Left renal cortex interstitium (tissue), 4 donors: Measurements from ENCODE around the gene FAM222B. TPM values are rescaled to one million over a fixed set of nuclear protein-coding genes. Genes with fewer than 3 reads are reported as not detected.
A peak's percentile ranks its signal among the peaks of the same experiment; 100 is the strongest.

Experiments used
- DNase-seq, 4 donors: peaks; one replicate each; pipeline ENCODE4 v3.0.0-alpha.2; 2013; ENCODE audit warnings: low read depth in 4 of 4, low spot score in 2 of 4, missing footprints in 1 of 4
- polyA plus RNA-seq, 4 donors: library from polyadenylated mRNA; unstranded; fragments of 120-200 nt; gene quantifications; one replicate each; pipeline ENCODE4 v1.2.1, GENCODE V29; 2013; ENCODE audit not compliant: insufficient read length in 4 of 4

The FAM222B gene
- polyA plus RNA-seq, 4 donors, result 20.1 to 26.2 (median 20.8) TPM

DNA sequence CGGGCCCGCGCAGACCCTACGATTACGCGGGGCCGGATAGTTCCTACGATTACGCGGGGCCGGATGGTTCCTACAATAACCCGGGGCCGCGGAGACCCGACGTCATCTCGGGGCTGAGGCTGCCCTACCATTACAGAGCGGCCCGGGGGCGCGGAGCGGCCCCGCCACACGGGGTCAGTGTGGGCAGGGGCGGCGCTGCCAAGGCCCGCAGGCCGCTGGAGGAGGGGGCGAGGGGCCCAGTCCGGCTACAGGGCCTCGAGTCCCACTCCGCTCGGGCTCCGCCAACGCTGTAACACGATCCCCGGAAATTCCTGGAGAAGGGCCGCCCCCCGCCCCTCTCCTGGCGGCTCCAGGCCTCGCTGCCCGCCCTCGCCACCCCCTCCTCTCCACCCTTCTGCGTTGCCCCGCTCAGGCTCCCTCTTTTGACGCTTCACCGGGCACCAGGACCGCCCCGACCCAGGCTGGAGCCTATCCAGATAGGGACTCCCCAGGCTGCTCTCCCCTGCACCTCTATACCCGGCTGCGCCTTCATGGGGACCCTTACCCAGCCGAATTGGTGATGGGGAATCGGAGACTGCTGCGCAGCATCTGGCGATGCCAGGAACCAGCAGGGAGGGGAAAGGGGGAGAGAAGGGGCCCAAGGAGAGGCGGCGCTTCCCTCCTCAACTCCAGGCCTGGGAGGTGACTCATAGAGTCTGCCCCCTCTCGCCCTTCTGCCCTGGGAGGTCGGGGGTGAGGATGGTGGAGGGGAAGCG, 124.8 kb downstream of the FAM222B start, which contains the start of gene RAB34:
Gene RAB34 (minus strand): TSS at position 291 of the 755 bp plus-strand sequence. CDS start 602 bp downstream, outside the sequence.
- DNase-seq, result peak in 3 of 4 donors; percentile 81 to 87 (median 85)

DNA sequence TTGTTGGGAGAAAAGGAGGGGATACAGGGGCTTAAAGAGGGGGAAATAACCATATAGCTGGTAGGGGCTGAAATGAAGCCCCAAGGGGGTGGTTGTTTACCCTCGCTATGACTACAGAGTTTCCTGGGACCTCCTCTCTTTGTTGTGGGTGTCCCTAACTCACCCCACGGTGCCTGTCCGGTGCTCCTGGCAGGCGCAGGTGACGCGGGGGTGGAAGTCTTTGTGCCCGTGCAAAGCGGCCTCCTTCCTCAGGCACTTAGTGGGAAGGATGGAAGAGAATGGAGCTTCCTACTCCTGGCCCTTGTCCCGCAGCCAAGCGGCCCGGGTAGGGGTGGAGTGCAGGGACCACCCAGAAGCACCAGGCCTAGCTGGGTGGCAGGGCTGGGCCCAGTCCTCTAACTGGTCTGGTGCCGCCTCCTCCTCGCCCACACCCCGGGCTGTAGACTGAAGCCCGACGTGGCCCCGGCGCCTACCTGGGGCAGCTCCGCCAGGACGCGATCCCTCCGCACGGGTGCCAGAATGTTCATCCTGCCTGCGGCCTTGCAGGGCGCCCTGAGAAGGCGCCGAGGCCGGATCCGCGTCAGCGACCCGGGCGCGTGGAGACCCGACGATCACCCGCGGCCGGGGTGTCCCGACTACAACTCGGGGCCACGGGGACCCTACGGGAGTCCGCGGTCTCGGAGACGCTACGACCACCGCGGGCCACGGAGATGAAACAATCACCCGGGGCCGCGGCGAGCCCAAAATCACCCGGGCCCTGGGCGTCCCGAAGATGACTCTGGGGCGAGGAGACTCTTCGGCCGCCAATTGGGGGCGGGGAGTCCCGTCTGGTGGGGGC, 125.6 kb downstream of the FAM222B start:
- no peak for DNase-seq

GRCh38 chr17:28715217-28715616, 127.4 kb downstream of the FAM222B start:
- no peak for DNase-seq

GRCh38 chr17:28714281-28714680, 128.3 kb downstream of the FAM222B start:
- DNase-seq, result no peak

DNA sequence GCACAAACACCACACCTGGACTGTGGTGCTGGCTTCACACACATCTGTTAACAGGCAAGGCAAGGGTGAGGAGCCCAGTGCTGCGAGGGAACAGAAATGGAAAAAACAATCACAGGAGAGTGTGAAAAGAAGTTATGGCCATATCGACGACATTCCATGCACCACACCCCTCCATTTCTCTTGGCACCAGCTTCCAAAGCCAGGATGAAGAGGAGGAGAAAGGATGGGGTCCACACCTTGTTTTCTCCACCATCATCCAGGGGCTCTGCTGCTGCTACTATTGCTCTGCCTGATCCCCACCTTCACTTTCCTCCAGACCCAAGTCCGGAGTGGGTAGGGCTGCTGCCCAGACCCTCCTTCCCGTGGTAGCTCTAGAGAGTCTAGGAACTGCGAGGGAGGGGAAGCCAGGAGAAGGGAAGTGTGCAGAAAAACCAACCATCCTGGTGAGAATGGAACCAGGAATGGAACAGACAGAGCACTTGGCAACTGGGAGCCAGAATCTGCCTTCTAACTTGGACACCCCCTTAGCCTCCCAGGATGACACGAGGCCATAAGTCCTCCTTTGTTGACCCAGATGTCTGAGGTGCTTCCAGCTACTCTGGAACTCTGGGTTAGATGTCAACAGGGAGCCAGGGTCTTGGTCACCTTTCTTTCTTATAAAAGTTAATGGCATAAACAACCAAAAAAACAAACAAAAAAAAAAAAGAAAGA, 129.7 kb downstream of the FAM222B start:
- DNase-seq, result no peak

GRCh38 chr17:28712032-28712704, 130.4 kb downstream of the FAM222B start:
- DNase-seq, result no peak

DNA sequence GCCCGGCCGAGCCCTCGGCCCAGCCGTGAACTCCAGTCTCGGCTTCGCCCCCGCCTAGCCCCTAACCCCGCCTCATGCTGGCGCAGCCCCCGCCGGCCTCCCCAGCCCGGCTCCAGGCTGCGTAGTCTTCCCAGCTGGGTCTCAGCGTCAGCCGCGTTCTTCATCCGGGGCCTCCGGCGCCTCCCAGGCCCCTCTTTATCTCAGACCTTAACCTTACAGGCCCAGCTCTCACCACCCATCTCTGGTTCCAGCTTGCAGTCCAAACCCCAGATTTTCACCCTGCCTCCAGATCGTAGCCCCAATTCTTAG, 130.9 kb downstream of the FAM222B start, which contains the start of gene PROCA1:
Gene PROCA1 (minus strand): TSS at position 166 of the 309 bp plus-strand sequence. CDS start 228 bp downstream, outside the sequence.
- peak in 1 of 4 donors; percentile 48 for DNase-seq

DNA sequence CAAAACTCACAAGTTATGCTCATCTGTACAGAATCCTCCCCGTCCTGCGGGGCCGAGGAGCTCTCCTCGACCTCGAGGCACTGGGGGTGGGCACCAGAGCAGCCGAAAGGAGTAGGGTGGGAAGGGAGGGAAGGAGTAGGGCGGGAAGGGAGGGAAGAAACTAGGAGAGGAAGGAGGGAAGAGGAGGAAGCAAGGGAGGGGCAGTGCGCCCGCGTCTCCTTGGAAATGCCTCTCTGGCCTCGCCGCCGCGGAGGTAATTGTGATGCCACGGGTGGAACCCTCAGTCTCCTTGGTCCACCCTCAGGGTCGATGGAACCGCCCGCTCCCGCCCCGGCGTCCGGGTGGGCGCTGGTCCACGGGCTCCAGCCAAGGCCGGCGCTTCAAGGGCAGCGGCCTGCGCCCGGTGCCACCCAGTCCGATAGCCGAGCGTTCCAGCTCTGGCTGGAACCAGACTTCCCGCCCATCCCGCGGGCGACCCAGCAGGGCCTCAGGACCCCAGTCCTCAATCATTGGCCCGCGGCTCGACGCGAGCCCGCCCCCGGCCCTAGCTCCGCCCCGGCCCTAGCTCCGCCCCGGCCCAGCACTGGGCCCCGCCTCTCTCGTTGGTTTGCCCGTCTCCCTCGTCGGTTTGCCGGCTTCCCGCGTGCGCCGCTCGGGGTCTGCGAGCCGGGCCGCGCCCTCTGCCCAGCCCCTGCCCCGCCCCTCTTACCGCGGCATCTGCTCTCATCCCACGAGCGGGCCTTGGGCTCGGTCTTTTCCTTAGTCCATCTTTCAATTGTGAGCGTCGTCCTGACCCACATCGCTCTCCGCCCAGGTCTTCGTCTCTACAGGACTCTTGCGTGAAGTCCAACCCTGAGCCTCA, 131.5 kb downstream of the FAM222B start:
- DNase-seq, result peak; percentile 80 to 89 (median 84)

GRCh38 chr17:28707339-28707720, 135.3 kb downstream of the FAM222B start:
- no peak for DNase-seq

GRCh38 chr17:28706471-28707338, 135.9 kb downstream of the FAM222B start:
- DNase-seq, result no peak

Other genes with a start within 250 kb of the FAM222B start
- gene SPAG5, start 243.8 kb downstream of the FAM222B start, polyA plus RNA-seq, result 10 to 100 TPM; 41.8 to 71.2 (median 53.9) TPM
- gene RSKR, start 228.6 kb downstream of the FAM222B start, polyA plus RNA-seq, result 10 to 100 TPM in 2 of 4 donors, 1 to 10 TPM in 2; 4.5 to 34.0 (median 16.9) TPM
- 100 to 1,000 TPM in 2 of 4 donors, 10 to 100 TPM in 2; 75.2 to 106 (median 93.5) TPM for gene BLTP2, start 197.6 kb downstream of the FAM222B start, polyA plus RNA-seq
- gene SDF2, start 180.9 kb downstream of the FAM222B start, polyA plus RNA-seq, result 10 to 100 TPM; 72.7 to 88.1 (median 82.7) TPM
- 10 to 100 TPM; 63.1 to 83.7 (median 74.1) TPM for gene SUPT6H, start 180.6 kb downstream of the FAM222B start, polyA plus RNA-seq
- 10 to 100 TPM in 1 of 4 donors, 1 to 10 TPM in 3; 4.3 to 12.9 (median 7.9) TPM for gene PROCA1, start 130.9 kb downstream of the FAM222B start, polyA plus RNA-seq
- 100 to 1,000 TPM; 169 to 203 (median 186) TPM for gene RAB34, start 124.9 kb downstream of the FAM222B start, polyA plus RNA-seq
- 1,000 to 10,000 TPM in 2 of 4 donors, 100 to 1,000 TPM in 2; 742 to 1,048 (median 924) TPM for gene RPL23A, start 122.8 kb downstream of the FAM222B start, polyA plus RNA-seq
- gene TLCD1, start 116.6 kb downstream of the FAM222B start, polyA plus RNA-seq, result 10 to 100 TPM; 14.3 to 20.1 (median 17.9) TPM
- 10 to 100 TPM in 2 of 4 donors, 1 to 10 TPM in 2; 6.2 to 13.8 (median 10.2) TPM for gene NEK8, start 114.0 kb downstream of the FAM222B start, polyA plus RNA-seq
- gene TRAF4, start 98.8 kb downstream of the FAM222B start, polyA plus RNA-seq, result 100 to 1,000 TPM; 101 to 176 (median 126) TPM
- gene ERAL1, start 12.2 kb upstream of the FAM222B start, polyA plus RNA-seq, result 10 to 100 TPM; 60.2 to 76.2 (median 69.0) TPM
- gene FLOT2, start 54.9 kb upstream of the FAM222B start, polyA plus RNA-seq, result 100 to 1,000 TPM in 2 of 4 donors, 10 to 100 TPM in 2; 84.9 to 107 (median 96.9) TPM
- 10 to 100 TPM; 13.2 to 18.0 (median 15.2) TPM for gene DHRS13, start 60.3 kb upstream of the FAM222B start, polyA plus RNA-seq
- 10 to 100 TPM; 41.2 to 66.9 (median 50.8) TPM for gene PHF12, start 108.7 kb upstream of the FAM222B start, polyA plus RNA-seq
- gene SEZ6, start 163.2 kb upstream of the FAM222B start, polyA plus RNA-seq, result 1 to 10 TPM in 1 of 4 donors, under 1 TPM in 2, not detected in 1; 0.10 to 1.1 (median 0.70) TPM
- gene PIPOX, start 200.4 kb upstream of the FAM222B start, polyA plus RNA-seq, result 10 to 100 TPM in 2 of 4 donors, 1 to 10 TPM in 2; 4.2 to 12.6 (median 9.1) TPM